Retinal pigment epithelial cell (primary cell): ENCODE data around the gene MEAF6.

Experiments
- DNase-seq: peaks from one replicate; pipeline ENCODE4 v3.0.0-alpha.2; 2010; ENCODE audit warnings: low read depth
- H3K4me3 ChIP-seq: 2 replicates; pipeline ENCODE4 v1.5.1; 2011; ENCODE audit warnings: mild to moderate bottlenecking, low read length, control low read depth, moderate library complexity
- CTCF ChIP-seq: conservative IDR thresholded peaks from 2 replicates; pipeline ENCODE4 v1.5.1; 2011; ENCODE audit warnings: low read depth, low read length, control low read depth, inconsistent platforms

The MEAF6 gene

GRCh38 chr1:37486680-37487618 lies 27.6 kb downstream of the MEAF6 start:
- H3K4me3 ChIP-seq: no peak overlapping the region
- DNase-seq: no peak
- TF ChIP-seq CTCF: peak; percentile 99

- TF ChIP-seq CTCF: no peak
- H3K4me3 ChIP-seq: no peak overlapping the region
- no peak for DNase-seq
These were observed 28.5 kb downstream of the MEAF6 start for GRCh38 chr1:37485902-37486679.

- no peak for TF ChIP-seq CTCF
- H3K4me3 ChIP-seq: no peak overlapping the region
- DNase-seq: no peak
These were observed 30.1 kb downstream of the MEAF6 start for GRCh38 chr1:37484325-37485051.

DNA sequence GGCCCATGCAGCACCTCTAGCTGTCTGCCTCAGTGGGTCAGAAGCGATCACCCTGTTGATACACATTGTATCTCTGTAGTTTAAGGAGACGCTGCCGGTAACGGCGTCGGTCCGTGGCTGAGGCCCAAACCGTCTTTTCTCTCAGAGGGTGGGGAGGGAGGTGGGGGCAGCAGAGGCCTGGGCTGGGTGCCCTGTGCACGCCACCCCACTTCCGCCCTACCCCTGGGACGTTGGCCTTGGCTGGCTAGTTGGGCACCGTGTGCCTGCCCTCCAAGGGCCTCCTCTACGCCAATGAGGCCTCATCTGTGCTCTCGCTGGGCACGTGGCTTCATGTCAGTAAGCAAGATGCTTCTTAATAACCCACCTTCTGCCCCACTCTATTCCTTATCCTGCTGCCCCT lies 30.8 kb downstream of the MEAF6 start:
- no peak overlapping the region for H3K4me3 ChIP-seq
- no peak for TF ChIP-seq CTCF
- DNase-seq: no peak

GRCh38 chr1:37482796-37483744 lies 31.5 kb downstream of the MEAF6 start:
- DNase-seq: no peak
- no peak for TF ChIP-seq CTCF
- no peak overlapping the region for H3K4me3 ChIP-seq

GRCh38 chr1:37482004-37482785 lies 32.4 kb downstream of the MEAF6 start:
- DNase-seq: no peak
- no peak for TF ChIP-seq CTCF
- H3K4me3 ChIP-seq: no peak overlapping the region
